ENCODE measurements around the gene DPY30. TPM values are rescaled to one million over a fixed set of nuclear protein-coding genes. Genes with fewer than 3 reads are reported as not detected.
"Not testable (repeated sequence)": the region's sequence is repeated elsewhere in the genome, so short reads cannot be mapped to it uniquely, and the experiment has no call there.

Gene DPY30
- polyA plus RNA-seq, 1 donor (not counting 4 experiments of a cell fraction or from before 2014, with no cell fraction given) = 117 TPM

- H3K9me1 ChIP-seq (ENCODE audit: control insufficient read depth, extremely low read depth, insufficient read depth, low read length); DNase-seq (ENCODE audit: low read depth, low spot score); H3K9ac ChIP-seq (ENCODE audit: control insufficient read depth, extremely low read depth, insufficient read depth, low read length); dilution Hi-C loops (cut with MboI; ENCODE audit: extremely low pct_ligation_motif_present, low sequenced_read_pairs); H3K27me3 ChIP-seq (ENCODE audit: control insufficient read depth, extremely low read depth, insufficient read depth, low read length); H4K20me1 ChIP-seq (ENCODE audit: control insufficient read depth, extremely low read depth, insufficient read depth, low read length); H3K4me3 ChIP-seq (ENCODE audit: control insufficient read depth in 2 of 3, extremely low read depth in 1 of 3, insufficient read depth in 2 of 3, low read depth in 1 of 3, low read length in 3 of 3); H2AFZ ChIP-seq (ENCODE audit: control insufficient read depth, low read length); H3K9me3 ChIP-seq (ENCODE audit: control insufficient read depth, low read depth, low read length); H3K79me2 ChIP-seq (ENCODE audit: control insufficient read depth, insufficient read depth, low read length); H3K36me3 ChIP-seq (ENCODE audit: control insufficient read depth in 2 of 2, extremely low read depth in 1 of 2, insufficient read depth in 2 of 2, low read length in 2 of 2); H3K4me1 ChIP-seq (ENCODE audit: control insufficient read depth, extremely low read depth, insufficient read depth, low read length); H3K27ac ChIP-seq (ENCODE audit: control insufficient read depth, insufficient read depth, low read length); FAIRE-seq; H3K4me2 ChIP-seq (ENCODE audit: control insufficient read depth, extremely low read depth, insufficient read depth, low read depth, low read length): not testable (repeated sequence)
Observed at GRCh38 chr2:32018789-32019482, 20.7 kb downstream of the DPY30 start.

DNA sequence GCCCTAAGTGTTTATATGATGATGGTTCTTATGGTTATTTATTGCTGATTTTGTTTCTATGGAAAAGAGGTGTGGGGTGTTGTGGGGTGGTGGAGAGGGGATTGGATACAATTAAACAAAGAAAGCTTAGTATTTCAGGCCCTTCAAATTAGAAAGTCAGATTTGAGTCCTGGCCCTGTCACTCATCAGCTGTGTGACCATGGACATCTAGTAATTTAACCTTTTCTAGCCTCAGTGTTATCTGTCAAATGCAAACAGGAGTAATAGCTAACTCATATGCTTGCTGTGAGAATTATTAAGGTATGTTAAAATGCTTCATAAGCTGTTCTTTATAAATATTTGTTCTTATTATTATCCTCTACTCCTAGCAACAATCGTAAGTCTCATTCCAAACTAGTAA is 26.7 kb downstream of the DPY30 start:
- Histone ChIP-seq H3K36me3 (ENCODE audit: control insufficient read depth in 2 of 2, extremely low read depth in 1 of 2, insufficient read depth in 2 of 2, low read length in 2 of 2) (no peaks in the 10 kb centered on the region), H3K4me3 (ENCODE audit: control insufficient read depth in 2 of 3, extremely low read depth in 1 of 3, insufficient read depth in 2 of 3, low read depth in 1 of 3, low read length in 3 of 3) (no peak overlapping the region), H3K4me1 (ENCODE audit: control insufficient read depth, extremely low read depth, insufficient read depth, low read length) (peaks cover 14% of the 10 kb centered on the region), H3K27me3 (ENCODE audit: control insufficient read depth, extremely low read depth, insufficient read depth, low read length) (no peaks in the 10 kb centered on the region), H3K27ac (ENCODE audit: control insufficient read depth, insufficient read depth, low read length) (no peak overlapping the region), H3K9ac (ENCODE audit: control insufficient read depth, extremely low read depth, insufficient read depth, low read length) (no peak overlapping the region), H3K9me3 (ENCODE audit: control insufficient read depth, low read depth, low read length) (no peaks in the 10 kb centered on the region), H4K20me1 (ENCODE audit: control insufficient read depth, extremely low read depth, insufficient read depth, low read length) (peaks cover 6% of the 10 kb centered on the region), H3K79me2 (ENCODE audit: control insufficient read depth, insufficient read depth, low read length) (peaks cover 19% of the 10 kb centered on the region), H3K9me1 (ENCODE audit: control insufficient read depth, extremely low read depth, insufficient read depth, low read length) (no peaks in the 10 kb centered on the region), H3K4me2 (ENCODE audit: control insufficient read depth, extremely low read depth, insufficient read depth, low read depth, low read length) (no peak overlapping the region), H2AFZ (ENCODE audit: control insufficient read depth, low read length) (no peak overlapping the region)
- no peak for FAIRE-seq
- dilution Hi-C loops (cut with MboI; ENCODE audit: extremely low pct_ligation_motif_present, low sequenced_read_pairs) = no loop called here
- TF ChIP-seq EZH2 (IDR thresholded peaks at IDR 0.05; ENCODE audit: low read length) = no peak
- TF ChIP-seq, protein P1, sequence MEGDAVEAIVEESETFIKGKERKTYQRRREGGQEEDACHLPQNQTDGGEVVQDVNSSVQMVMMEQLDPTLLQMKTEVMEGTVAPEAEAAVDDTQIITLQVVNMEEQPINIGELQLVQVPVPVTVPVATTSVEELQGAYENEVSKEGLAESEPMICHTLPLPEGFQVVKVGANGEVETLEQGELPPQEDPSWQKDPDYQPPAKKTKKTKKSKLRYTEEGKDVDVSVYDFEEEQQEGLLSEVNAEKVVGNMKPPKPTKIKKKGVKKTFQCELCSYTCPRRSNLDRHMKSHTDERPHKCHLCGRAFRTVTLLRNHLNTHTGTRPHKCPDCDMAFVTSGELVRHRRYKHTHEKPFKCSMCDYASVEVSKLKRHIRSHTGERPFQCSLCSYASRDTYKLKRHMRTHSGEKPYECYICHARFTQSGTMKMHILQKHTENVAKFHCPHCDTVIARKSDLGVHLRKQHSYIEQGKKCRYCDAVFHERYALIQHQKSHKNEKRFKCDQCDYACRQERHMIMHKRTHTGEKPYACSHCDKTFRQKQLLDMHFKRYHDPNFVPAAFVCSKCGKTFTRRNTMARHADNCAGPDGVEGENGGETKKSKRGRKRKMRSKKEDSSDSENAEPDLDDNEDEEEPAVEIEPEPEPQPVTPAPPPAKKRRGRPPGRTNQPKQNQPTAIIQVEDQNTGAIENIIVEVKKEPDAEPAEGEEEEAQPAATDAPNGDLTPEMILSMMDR (optimal IDR thresholded peaks at IDR 0.05 in 1 of 3, IDR thresholded peaks at IDR 0.05 in 1 of 3, conservative IDR thresholded peaks at IDR 0.05 in 1 of 3; ENCODE audit: extremely low read depth in 1 of 3, insufficient read depth in 2 of 3, low read length in 3 of 3) = no peak
- no peak for DNase-seq (ENCODE audit: low read depth, low spot score)
